ENCODE measurements around the gene PPP2R3A. TPM values are rescaled to one million over a fixed set of nuclear protein-coding genes. Genes with fewer than 3 reads are reported as not detected.

The PPP2R3A gene
- total RNA-seq (1 to 10 TPM; 3.3 to 7.0 (median 5.2) TPM), polyA plus RNA-seq (1 to 10 TPM; 1.3 to 1.5 TPM)

- H3K4me1 ChIP-seq, result peaks cover 0 to 16% (median 14%) of the 10 kb centered on the region in 3 donors
- peak; percentile 93 to 97 (median 94) for ATAC-seq
- H3K36me3 ChIP-seq, result no peaks in the 10 kb centered on the region
- H3K9me3 ChIP-seq, result no peaks in the 10 kb centered on the region
- H3K27ac ChIP-seq, result peak within 1 kb of the TSS; percentile 62 to 93 (median 78)
- peak; percentile 81 to 97 (median 92) for DNase-seq
- no peak for TF ChIP-seq CTCF (IDR thresholded peaks at IDR 0.05)
- peak within 1 kb of the TSS; percentile 40 to 86 (median 82) for H3K4me3 ChIP-seq
- intact Hi-C loops (cut with DNase I), result no loop called here
- no peaks in the 10 kb centered on the region for H3K27me3 ChIP-seq
- no peak for FAIRE-seq
- WGBS, 2 donors, result 0 to 1% methylated on average over 28 to 83 of the region's 83 CpGs
Measured at GRCh38 chr3:135965506-135966270, at the start of gene PPP2R3A. Gene PPP2R3A (plus strand): TSS chr3:135965728. CDS start chr3:136001499, 35,771 bp downstream.

- FAIRE-seq, result no peak
- no peaks in the 10 kb centered on the region for H3K27me3 ChIP-seq
- no peaks in the 10 kb centered on the region for H3K36me3 ChIP-seq
- no peak for TF ChIP-seq CTCF (IDR thresholded peaks at IDR 0.05)
- no peaks in the 10 kb centered on the region for H3K9me3 ChIP-seq
- no peak for DNase-seq
- no peak for ATAC-seq
- no peak overlapping the region for H3K4me3 ChIP-seq
- 49 to 59% methylated on average over 4 of the region's 4 CpGs for WGBS, 2 donors
- intact Hi-C loops (cut with DNase I), result loop anchor here in 2 of 3 donors (5.0 to 10.0 kb wide), 2 partner anchors 126 to 128 kb away; no protein-coding TSS in a partner anchor
- no peaks in the 10 kb centered on the region for H3K4me1 ChIP-seq
- H3K27ac ChIP-seq, result no peak overlapping the region
Measured at GRCh38 chr3:135916310-135916709, 49.2 kb upstream of the PPP2R3A start.

- H3K4me1 ChIP-seq, result no peaks in the 10 kb centered on the region
- H3K4me3 ChIP-seq, result no peak overlapping the region
- FAIRE-seq, result no peak
- no peak for ATAC-seq
- no peak overlapping the region for H3K27ac ChIP-seq
- no peaks in the 10 kb centered on the region for H3K36me3 ChIP-seq
- WGBS, 2 donors, result 5 to 17% methylated on average over 3 of the region's 3 CpGs
- H3K27me3 ChIP-seq, result no peaks in the 10 kb centered on the region
- no peak for TF ChIP-seq CTCF (IDR thresholded peaks at IDR 0.05)
- H3K9me3 ChIP-seq, result no peaks in the 10 kb centered on the region
- DNase-seq, result no peak
- intact Hi-C loops (cut with DNase I), result loop anchor here in 2 of 3 donors (5.0 to 10.0 kb wide), 2 partner anchors 125 to 128 kb away; no protein-coding TSS in a partner anchor
Measured at GRCh38 chr3:135917076-135917475, 48.5 kb upstream of the PPP2R3A start.

GRCh38 chr3:135917927-135918597 is 47.5 kb upstream of the PPP2R3A start:
- FAIRE-seq, result no peak

More at GRCh38 chr3:135917927-135918597, 47.5 kb upstream of the PPP2R3A start:
- no peaks in the 10 kb centered on the region for H3K4me1 ChIP-seq
- H3K27ac ChIP-seq, result no peak overlapping the region
- 81 to 84% methylated on average over 8 of the region's 8 CpGs for WGBS, 2 donors
- no peak overlapping the region for H3K4me3 ChIP-seq
- DNase-seq (no peak), ATAC-seq (no peak)
- TF ChIP-seq CTCF (IDR thresholded peaks at IDR 0.05), result no peak
- H3K36me3 ChIP-seq, result no peaks in the 10 kb centered on the region
- no peaks in the 10 kb centered on the region for H3K27me3 ChIP-seq
- no peaks in the 10 kb centered on the region for H3K9me3 ChIP-seq
- intact Hi-C loops (cut with DNase I), result loop anchor here in 2 of 3 donors (5.0 to 10.0 kb wide), 2 partner anchors 124 to 127 kb away; no protein-coding TSS in a partner anchor

Measured in pancreas (tissue), 10 donors.